NCI-H460 (cell line): ENCODE measurements around the gene FTSJ1. TPM values are rescaled to one million over a fixed set of nuclear protein-coding genes. Genes with fewer than 3 reads are reported as not detected.
"Not testable (repeated sequence)": the region's sequence is repeated elsewhere in the genome, so short reads cannot be mapped to it uniquely, and the experiment has no call there.

ENCODE experiments used
- DNase-seq: peaks from one replicate; pipeline ENCODE4 v3.0.0-alpha.2; 2016; ENCODE audit warnings: low read depth; ENCODE audit errors: extremely low read depth
- total RNA-seq: library from RNA; depleted of rRNA; stranded (reverse); fragments of >200 nt; shearing (Covaris generic); gene quantifications from 2 replicates; pipeline ENCODE4 v1.2.3, GENCODE V29; 2014

The FTSJ1 gene
- total RNA-seq, 1 experiment from 2014 or later: 74.8 TPM

GRCh38 chrX:48492293-48492910, 16.4 kb downstream of the FTSJ1 start:
- DNase-seq: no peak

GRCh38 chrX:48493890-48494364, 17.9 kb downstream of the FTSJ1 start:
- DNase-seq: peak; percentile 38

GRCh38 chrX:48496660-48497059, 20.7 kb downstream of the FTSJ1 start:
- no peak for DNase-seq

GRCh38 chrX:48497871-48498270, 21.9 kb downstream of the FTSJ1 start:
- DNase-seq: no peak

GRCh38 chrX:48498374-48498809, 22.4 kb downstream of the FTSJ1 start:
- no peak for DNase-seq

- no peak for DNase-seq
Observed at GRCh38 chrX:48504261-48504660, 28.3 kb downstream of the FTSJ1 start.

- no peak for DNase-seq
Observed at GRCh38 chrX:48505481-48505880, 29.5 kb downstream of the FTSJ1 start.

GRCh38 chrX:48507246-48507645, 31.2 kb downstream of the FTSJ1 start:
- DNase-seq: no peak

GRCh38 chrX:48508400-48509244, 32.6 kb downstream of the FTSJ1 start, which contains the start of gene PORCN:
TSS of gene PORCN (plus strand) at chrX:48508992. CDS start at chrX:48509821, 829 bp downstream.
- DNase-seq: peak; percentile 59

- no peak for DNase-seq
Observed at GRCh38 chrX:48509245-48509590, 33.2 kb downstream of the FTSJ1 start.

GRCh38 chrX:48509619-48510018, 33.6 kb downstream of the FTSJ1 start:
- DNase-seq: no peak

GRCh38 chrX:48511560-48511959, 35.6 kb downstream of the FTSJ1 start:
- DNase-seq: no peak

- no peak for DNase-seq
Observed at GRCh38 chrX:48512371-48512935, 36.5 kb downstream of the FTSJ1 start.

- no peak for DNase-seq
Observed at GRCh38 chrX:48513670-48514069, 37.7 kb downstream of the FTSJ1 start.

GRCh38 chrX:48514126-48514806, 38.3 kb downstream of the FTSJ1 start:
- no peak for DNase-seq

- DNase-seq: no peak
Observed at GRCh38 chrX:48514868-48515460, 39.0 kb downstream of the FTSJ1 start.

- no peak for DNase-seq
Observed at GRCh38 chrX:48515842-48516241, 39.8 kb downstream of the FTSJ1 start.

- DNase-seq: no peak
Observed at GRCh38 chrX:48516285-48516684, 40.3 kb downstream of the FTSJ1 start.

GRCh38 chrX:48516987-48517386, 41.0 kb downstream of the FTSJ1 start:
- no peak for DNase-seq

GRCh38 chrX:48519481-48519880, 43.5 kb downstream of the FTSJ1 start:
- DNase-seq: not testable (repeated sequence)

GRCh38 chrX:48520455-48520854, 44.5 kb downstream of the FTSJ1 start:
- no peak for DNase-seq
